Stimulated activated CD8-positive, alpha-beta memory T cell treated with anti-CD3 and anti-CD28 coated beads, Interleukin-7, amount 100 ng/mL, for 48 hours (primary cell): Measurements from ENCODE around the gene GSX2.

Source experiments
- DNase-seq, 2 donors: peaks; one replicate each; pipeline ENCODE4 v3.0.0-alpha.2; 2020; ENCODE audit warnings: low read depth in 1 of 2; ENCODE audit errors: extremely low read depth in 1 of 2

Gene GSX2

DNA sequence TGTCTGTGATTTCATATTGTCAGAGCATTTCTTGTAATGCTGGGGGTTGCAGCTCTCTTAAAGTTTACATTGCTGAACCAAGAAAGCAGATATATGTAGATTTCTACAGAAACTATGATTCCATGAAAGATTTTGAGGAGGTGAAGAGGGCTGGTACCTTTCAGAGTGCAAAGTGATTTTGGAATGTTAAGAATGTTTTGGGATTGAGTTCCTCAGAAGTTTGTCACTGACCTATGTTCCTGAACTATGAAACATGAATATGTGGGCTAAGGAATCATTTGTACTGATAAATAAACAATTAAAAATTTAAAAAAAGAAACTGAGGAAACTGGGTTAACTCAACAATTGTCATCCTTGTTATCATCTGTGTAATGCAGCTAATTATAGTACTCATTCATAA lies 23.3 kb upstream of the GSX2 start:
- DNase-seq = no peak

DNA sequence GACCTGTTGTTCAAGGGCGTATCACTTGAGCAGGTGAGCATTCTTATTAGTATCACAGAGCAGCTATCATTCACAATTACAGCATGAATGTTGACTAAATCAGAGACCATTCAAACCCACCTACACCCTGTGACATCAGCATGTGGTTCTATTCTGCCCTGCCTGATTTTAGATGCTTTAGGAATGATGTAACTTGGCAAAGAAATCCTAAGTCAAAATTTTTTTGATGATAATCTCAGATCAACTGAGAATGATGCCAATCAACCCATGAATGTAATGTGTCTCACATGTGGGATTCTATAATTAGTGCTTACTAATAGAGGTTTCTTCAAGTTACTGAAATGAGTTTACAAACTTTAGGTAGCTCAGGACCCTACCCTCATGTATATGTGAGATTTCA lies 22.2 kb upstream of the GSX2 start:
- no peak for DNase-seq

DNA sequence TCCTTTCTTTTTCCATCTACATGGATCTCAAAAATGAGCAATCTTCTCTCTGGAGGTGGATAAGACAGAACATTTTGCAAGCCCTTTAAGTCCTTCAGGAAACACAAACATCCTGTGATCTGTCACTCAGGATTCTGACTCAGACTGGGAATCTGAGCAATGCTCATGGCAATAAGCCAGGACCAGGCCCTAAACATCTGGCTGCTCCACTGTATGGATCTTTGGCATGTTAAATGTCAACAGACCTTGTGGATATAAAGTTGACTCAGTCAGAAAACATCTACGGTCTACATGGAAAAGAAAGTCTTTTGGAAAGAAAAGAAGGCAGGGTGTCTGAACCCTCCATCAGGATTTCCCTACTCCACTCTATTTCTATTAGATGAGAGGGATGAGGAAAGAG lies 17.8 kb upstream of the GSX2 start:
- no peak for DNase-seq

DNA sequence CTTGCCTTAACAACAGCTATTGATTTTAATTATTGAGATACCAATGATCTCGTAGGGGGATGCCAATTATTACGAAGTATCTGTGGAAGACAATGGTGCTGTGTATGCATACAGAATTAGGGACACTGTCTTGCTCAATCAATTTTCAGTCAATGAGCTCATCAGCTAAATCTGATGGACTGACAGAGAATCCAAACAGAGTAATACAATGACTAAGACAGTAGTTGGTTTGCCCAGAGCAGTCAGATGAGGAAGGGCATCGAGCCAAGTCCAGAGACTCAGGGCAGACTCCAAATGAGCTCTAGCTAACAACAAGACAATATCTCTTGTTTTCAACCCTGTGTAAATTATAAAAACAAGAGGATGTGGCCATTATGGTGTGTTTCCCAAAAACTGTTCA lies 14.7 kb upstream of the GSX2 start:
- no peak for DNase-seq

DNA sequence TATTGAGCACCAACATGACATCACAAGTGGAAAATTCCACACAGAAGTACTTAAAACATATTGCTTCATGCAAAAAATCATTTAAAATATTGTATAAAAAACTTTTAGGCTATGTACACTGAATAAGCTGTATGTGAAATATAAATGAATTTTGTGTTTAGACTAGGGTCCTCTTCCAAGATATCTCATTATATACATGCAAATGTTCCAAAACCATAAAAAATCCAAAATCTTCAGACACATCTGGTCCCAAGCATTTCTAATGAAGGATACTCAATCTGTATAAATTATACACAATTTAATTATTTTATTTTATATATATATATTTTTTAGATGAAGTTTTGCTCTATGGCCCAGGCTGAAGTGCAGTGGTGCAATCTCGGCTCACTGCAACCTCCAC lies 10.1 kb upstream of the GSX2 start:
- DNase-seq = no peak

DNA sequence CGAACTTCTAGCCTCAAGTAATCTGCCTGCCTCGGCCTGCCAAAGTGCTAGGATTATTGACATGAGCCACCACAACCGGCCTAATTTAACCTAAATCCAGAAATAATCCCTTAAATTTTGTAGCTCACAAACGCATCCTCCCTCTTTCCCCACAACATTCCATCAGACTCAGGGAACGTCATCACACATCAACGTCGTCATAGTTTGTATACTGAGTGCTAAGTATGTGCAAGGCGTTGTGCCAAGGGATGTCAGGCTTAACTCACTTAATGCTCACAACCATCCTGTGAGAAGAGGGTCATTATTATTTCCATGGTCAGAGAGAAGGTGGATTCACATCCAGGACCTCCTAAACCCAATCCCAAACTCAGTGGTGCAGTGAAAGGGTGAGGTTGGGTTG lies 9.6 kb upstream of the GSX2 start:
- no peak for DNase-seq

DNA sequence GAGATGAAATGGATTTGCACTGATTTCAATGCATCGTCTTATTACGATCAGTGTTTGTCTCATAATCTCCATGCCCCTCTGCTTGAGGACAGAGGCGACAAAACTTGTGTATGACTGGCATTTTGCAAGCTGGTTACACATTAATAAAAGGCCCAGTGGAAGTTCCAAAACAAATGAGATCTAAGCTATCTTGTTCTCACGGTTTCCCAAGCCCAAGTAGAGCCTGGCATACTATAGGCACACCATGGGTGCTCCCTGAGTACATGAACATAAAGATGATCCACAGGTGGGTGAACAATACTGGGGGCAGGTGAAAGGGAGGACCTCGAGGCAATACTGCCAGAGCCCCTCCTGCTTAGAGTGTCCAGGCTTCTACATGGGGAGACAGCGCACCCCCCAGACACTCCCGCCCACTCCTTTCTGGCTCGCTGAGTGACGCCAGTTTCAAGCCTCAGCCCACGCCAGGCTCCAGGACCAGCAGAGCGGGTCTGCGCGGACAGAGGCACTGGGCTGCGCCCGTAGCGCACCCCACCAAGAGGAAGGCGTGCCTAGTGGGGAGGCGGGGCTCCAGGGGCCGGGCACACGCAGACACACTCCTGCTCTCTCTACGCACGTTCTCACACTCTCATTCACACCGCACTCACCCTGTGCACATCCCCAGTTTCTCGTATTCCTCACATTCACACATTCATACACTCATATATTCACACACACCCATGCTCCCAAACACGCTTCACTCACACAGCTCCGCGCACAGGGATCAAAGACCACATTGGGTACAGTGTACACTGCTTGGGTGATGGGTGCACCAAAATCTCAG lies 8.9 kb upstream of the GSX2 start:
- DNase-seq = no peak

DNA sequence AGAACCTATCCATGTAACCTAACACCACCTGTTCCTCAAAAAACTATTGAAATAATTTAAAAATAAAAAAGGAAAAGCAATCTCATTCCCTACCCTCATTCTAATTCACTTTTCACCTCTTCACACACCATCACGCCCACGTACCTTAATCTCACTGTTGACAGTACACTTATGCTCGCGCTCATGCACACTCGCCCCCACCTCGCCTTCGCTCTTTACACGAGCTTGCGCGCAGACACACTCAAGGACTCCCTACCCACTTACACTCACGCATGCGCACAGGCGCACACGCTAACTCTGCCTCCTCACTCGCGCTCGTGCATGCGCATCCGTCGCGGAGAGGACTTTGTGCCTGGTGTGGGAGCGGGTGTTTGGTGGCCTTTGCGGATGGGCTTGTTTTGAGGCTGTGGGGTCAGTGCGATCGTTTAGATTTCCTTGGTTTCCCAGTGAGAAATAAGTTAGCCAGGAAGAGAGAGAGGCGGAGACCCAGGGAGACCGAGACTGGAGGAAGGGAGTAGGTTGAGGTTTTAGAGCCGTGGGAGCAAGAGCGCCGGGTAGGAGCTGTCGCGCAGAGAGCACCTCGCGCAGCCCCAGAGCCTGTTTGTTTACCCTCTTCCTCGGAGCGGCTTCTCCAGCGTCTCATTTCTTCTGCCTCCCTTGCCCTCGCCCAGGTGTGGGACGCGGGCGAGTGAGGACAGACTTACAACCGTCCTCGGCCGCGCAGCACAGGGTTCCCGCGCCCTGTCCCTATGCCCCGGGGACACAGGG lies 8.1 kb upstream of the GSX2 start:
- DNase-seq = peak; percentile 29 to 54

DNA sequence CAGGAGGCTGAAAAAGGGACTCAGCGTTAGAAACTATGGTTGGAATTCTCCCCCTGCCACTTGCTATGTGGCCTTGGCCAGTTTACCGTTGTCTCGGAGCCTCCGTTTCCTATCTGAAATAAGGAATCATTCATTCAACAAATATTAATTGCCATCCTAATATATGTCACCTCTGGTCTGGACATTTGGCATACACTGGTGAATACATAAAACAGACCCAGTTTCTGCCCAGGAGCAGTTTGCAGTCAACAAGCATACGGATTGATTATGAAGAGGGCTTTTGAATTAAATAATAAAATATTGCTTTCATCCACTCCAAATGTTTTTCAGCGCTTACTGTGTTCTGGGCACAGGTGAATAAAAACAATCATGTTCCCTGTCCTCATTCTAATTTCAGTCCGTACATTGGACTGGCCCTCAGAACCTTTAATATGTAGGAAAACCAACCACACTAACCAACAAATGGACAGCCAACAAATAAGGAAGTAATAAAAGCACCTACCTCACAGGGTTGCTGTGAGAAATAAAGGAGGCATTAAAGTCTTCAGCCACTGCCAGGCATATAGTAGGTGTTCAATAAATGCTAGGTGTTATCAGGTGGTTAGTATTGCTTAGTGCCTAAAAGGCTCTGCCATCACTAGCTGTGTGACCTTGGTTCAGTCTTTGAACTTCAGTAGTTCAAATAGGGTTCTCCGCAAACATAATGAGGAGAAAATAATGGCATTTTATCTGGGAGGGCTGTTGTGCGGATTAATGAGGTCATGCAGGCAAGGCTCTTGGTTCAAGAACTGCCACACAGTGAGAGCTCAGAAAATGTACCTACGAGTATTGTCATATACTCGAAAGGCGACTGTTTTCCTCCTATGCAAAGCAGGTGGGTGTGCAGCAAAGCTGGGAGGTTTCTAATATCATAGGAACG lies 7.3 kb upstream of the GSX2 start:
- DNase-seq = no peak

DNA sequence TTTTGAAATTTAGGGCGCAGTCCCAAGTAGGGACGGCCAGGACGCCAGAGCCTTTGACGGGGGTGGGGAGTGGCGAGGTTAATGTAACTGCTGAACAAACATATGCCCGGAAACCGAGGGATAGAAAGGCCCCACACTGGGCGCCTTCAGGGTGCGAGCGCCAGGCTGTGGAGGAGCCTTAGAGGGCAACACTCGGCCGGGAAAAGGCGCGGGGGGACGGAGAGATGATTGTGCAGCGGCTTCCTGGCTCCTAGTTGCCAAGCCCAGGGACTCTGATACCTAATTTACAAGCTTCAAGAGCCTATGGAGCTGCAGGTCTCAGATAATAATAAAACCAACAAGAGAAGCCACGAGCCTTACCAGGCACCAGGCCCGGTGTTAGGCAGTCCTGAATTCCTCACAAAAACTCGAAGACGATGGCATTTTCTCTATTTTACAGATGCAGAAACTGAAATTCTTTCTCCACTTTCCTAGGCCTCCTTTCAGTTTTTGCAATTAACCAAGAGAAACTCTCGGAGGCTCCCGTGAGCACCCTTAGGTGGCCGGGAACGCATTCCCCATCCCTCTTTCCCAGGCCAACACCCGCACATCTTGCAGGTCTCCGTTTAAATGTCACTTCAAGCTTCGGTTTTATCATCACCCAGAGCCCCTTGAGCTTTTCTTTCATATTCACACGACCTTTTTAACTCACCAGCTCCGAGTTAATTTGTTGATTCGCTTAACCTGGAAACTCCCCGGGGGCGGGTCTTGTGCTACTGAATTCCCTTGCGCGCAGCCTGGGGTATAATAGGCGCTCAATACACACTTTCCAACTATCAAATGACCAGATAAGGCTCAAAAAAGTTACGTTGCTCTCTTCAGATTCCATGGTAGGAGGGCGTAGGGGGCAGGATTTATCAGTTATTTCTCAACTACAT lies 6.4 kb upstream of the GSX2 start:
- DNase-seq = no peak

DNA sequence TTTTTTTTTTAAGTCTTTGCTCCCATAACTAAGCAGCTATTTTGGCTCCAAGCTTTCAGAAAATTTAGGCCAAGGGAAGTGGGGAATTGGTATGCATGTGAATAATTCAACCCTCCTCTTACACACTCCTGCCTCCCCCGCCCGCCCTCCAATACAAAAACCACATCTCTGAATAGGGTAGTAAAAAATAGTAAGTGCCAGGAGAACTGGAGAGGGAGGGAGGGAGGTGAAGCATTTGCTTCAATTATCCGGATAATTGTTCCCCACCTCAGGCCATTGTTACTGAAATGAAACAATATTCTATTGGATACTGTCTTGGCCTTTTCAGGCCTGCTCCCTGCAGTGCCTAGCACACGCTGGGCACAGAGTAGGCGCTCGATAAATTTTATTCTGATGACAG lies 5.5 kb upstream of the GSX2 start:
- DNase-seq = no peak

DNA sequence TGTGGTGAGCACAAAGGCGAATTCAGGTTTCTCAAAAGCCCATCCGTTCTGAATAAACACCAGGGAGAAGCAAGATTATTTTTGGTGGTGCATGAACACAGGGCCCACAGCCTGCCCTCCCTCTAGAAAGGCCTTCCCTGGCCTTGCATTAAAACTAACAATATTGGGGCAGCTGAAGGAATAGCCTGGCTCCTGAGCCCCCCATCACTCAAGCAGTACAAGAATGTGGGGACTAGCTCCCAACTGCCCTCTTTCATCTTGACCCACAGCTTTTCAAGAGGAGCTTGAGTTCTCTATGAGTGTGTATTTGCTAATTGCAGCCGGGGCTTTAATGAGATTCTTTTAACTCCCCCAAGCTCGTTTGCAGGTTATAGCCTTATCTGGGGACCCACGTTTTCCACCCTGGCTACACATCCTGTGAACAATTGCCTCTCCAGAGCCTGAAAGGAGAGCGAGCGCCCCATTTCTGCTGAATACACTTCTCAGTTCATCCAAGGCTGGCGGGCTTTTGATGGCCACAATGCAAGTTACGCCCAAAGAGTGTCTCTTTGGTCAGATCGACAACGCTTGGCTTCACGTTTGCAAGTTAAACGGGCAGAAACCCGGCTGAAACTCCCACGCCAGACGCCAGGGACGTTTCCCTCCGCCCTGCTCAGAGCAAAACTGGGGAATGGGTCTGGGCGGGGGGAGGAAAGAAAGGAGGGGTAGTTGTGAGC lies 4.7 kb upstream of the GSX2 start:
- no peak for DNase-seq

DNA sequence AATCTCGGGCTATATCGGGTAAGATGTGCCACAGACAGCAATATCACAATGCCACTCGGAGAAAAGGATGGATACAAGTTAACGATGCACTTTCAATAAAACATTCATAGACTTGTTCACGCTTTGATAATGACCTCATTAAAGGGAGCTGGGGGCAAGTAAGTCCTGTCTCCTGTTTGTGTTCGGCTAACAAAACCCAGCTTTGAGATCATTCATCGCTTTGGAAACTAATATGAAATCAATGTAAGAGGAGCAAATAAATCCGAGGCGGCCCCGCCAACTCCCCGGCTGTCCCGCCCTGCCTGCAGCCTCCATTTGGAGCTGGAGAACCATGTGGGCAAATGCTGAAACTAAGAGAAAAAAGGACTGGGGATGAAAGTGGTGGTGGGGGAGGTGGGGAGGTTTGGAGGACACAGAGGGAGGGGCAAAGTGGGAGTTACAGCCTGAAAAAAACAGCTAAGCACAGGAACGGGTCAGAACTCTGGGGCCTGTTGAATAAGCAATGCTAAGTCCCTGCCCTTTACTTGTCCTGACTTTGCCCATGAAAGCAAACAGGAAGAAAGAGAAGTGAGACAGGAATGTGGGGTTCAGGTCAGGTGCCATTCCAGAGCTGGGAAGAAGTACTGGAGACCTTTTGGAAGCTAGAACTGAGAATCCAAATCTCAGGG lies 3.5 kb upstream of the GSX2 start:
- no peak for DNase-seq

DNA sequence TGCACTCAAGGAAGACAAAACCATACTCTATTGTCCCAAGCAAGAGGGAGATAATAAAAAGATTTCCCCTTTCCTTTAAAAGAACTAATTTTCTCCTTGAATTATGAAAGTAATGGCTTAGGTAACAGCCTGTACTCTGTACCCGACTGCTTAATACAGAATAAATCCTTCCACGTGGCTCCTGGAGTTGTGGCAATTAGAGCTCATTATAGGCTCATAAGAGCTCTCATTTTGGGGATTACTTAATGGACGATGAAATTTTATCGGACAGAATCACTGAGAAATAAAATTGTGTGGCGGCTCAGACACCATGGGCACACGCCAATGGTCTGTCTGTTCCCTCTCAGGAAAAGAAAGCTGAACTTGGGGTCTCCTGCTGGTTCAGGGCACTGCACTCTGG lies 2.8 kb upstream of the GSX2 start:
- no peak for DNase-seq

DNA sequence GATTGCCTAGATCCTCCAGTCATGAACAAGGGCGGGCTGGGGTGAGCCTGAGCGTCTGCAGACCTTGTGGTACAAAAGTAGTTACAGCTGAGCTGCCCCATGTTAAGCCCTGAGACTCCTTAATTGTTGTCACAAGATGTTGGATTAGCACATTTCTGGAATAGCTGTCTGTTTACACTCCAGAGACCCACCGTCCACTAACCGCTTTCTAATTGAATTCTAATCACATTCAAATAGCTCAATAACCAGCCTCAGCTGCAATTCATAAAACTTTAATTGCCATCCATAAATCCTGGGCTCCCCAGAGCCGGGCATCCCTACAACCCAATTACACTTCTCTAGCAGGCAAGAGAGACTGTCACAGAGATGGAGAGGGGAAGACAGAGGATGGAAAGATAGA lies 1.6 kb upstream of the GSX2 start:
- no peak for DNase-seq

DNA sequence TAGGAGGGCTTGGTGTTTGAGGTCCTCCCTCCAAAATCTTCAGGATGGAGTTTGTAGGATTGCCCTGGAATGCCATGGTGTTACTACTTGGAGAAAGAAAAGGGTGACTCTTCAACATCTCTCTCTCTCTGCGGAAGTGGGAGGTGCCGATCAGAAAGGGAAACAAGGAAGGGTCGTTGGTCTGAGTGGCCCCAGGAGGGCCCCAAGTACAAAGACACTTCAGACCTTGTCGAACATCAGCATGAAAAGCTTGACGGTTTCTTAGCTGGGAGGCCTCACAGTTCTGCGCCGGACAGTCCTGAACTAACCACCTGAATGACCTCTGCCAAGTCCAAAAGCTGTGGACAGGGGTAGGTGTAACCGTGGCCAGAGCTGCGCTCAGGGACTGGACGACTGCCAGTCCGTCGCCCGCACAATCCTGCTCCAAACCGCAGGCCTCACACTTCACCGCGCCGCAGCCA lies 646 bp upstream of the GSX2 start:
- no peak for DNase-seq

DNA sequence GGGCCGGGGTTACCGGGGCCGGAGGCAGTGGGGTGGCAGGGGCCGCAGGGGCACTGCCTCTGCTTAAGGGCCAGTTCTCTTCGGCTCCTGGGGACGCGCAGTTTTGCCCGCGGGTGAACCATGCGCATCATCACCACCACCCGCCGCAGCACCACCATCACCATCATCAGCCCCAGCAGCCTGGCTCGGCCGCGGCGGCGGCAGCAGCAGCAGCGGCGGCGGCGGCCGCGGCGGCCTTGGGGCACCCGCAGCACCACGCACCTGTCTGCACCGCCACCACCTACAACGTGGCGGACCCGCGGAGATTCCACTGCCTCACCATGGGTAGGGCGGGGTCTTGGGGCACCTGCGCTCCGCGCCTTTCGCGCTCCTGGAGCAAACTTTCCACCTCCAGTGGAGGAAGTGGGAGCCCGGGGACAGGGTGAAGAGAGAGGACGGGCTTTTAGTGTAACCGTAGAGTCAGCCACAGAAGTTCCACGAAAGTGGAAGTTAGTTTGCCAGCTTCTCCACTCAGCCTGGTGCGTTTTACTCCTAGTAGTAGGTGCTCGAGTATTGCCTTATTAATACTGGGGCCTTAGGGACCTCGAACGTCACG lies 729 bp downstream of the GSX2 start:
- no peak for DNase-seq

DNA sequence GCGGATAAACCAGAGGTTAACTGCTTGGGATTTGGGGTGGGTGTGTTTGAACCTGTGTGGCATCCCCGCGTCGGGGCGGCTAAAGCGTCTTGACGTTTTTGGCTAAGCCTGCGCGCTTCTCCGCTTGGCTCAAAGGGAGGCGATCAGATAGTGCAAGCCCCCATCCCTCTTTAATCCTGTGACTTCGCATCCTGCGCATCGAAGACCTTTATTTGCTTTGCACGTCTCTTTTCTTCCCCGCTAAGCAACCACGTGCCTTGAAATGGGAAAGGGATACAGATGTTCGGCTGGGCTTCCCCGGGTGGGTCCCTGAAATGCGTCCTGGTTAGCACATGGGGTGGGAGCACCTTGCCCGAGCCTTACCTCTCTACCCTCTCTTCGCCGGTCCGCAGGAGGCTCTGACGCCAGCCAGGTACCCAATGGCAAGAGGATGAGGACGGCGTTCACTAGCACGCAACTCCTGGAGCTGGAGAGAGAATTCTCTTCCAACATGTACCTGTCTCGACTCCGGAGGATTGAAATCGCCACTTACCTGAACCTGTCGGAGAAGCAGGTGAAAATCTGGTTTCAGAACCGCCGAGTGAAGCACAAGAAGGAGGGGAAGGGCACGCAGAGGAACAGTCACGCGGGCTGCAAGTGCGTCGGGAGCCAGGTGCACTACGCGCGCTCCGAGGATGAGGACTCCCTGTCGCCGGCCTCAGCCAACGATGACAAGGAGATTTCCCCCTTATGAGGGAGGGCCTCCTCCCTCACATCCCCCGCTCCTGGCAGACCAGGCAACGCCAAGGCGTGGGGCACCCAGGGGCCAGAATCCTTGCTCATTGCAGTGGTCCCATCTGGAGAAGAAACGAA lies 1.5 kb downstream of the GSX2 start:
- DNase-seq = no peak
